Ramos (cell line): Measurements from ENCODE around the gene MYH7.
"Not testable (repeated sequence)": the region's sequence is repeated elsewhere in the genome, so short reads cannot be mapped to it uniquely, and the experiment has no call there.

ENCODE experiments used
- in situ Hi-C: fragments of 300-500 bp; cut with MboI; formaldehyde crosslinking; loops from one replicate; pipeline ENCODE4 v1.14.3; 2022; ENCODE audit warnings: low sequenced_read_pairs; ENCODE audit not compliant: unreplicated experiment

The MYH7 gene

GRCh38 chr14:23409966-23410635 is 25.4 kb downstream of the MYH7 start:
- in situ Hi-C loops, result no loop called here

- in situ Hi-C loops, result no loop called here
Measured at GRCh38 chr14:23409475-23409874, 26.0 kb downstream of the MYH7 start.

DNA sequence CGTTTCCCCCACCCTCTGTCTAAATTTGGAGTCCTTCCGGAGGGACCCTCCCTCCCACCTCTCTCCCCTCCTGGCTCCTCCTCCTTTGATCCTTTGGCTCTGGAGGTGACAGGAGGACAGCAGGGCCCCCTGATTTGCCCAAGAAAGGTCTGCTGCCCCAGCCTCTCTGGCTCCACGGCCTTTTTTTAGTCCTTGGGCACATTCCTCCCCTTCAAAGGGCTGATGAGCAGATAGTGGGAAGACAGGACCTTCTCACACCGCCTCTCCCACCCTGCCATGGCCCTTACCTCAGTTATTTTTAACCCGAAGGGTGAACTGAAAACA is 27.2 kb downstream of the MYH7 start:
- in situ Hi-C loops, result no loop called here

DNA sequence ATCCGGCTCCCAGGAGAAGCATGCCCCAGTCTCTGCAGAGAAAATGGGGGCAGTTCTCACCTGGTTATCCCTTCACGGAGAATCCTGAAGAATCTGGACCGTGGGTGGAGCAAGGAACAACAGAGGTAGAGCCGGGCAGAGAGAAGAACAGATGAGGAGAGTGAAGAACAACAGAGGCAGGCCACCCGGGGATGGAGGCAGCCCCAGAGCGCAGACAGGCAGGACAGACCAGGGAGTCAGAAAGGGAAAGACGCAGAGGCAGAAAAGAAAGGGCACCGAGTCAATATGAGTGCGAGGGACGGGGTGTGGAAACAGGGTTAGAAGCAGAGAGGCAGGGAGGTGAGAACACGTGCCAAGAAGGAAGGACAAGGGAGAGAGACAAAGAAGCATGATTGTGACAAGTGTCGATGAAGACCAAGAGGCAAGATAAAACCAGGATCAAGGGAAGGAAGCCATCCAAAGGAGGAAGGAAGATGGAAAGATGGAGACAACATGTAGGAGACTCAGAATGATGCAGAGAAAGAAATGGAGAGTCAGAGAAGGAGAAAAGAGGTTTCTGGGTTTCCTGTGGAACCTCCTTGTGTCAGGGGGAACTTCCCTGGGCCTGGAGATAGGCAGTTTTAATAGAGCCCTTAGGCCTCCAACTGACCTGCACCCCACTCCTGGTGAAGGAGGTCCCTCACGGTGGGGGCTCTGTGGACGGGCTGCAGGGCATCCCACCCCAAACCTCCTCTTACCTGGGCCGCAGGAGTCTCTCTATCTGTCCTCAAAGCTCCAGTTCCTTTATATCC is 27.7 kb downstream of the MYH7 start, which contains the start of gene MYH6:
Gene MYH6 (minus strand): TSS at position 758 of the 791 bp plus-strand sequence. CDS start 1,050 bp downstream, outside the sequence.
- in situ Hi-C loops, result no loop called here

DNA sequence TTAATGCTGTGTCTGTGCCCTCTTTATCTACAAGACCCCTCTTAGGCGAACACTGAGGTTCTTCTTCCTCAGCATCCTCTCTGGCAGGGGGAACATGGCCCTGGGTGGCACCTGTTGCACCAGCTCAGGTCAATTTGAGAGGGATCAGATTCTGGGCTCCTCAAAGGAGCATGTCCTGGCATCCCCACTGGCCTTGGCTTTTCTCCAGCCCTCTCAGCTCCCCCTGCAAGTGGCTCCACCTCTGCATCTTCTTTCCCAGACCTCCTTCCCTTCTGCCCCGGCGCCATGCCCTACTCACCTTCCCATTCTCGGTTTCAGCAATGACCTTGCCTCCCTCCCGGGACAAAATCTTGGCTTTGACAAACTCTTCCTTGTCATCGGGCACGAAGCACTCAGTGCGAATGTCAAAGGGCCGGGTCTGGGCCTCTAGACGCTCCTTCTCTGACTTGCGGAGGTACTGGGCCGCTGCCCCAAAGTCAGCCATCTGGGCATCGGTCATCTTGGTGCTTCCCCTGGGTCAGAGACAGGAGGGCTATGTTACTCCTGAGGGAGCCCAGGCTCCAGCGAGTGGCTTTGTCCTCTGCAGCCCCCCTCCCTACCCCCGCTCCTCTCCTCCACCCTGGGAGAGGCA is 28.6 kb downstream of the MYH7 start:
- in situ Hi-C loops, result no loop called here

DNA sequence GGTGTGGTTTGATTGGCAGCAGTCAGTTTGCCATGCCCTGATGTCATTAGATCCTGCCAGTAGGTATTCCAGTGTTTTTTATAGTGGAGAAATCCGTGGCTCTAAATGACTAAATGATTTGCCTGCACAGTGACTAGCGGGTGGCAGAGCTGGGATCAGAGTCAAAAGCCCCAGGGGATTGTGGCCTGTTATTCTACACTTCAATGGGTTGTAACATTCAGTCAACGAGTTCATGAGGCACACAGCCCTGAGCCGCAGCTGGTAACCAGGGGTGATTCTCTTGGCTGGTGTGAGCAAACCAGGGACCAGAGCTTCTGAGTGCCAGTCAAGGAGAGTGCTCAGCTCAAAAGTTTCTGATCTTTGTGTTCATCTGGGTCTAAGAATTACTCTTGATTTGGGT is 29.2 kb downstream of the MYH7 start:
- in situ Hi-C loops, result no loop called here

GRCh38 chr14:23405516-23406025 is 29.9 kb downstream of the MYH7 start:
- in situ Hi-C loops, result no loop called here

- in situ Hi-C loops, result no loop called here
Measured at GRCh38 chr14:23405096-23405495, 30.4 kb downstream of the MYH7 start.

- in situ Hi-C loops, result no loop called here
Measured at GRCh38 chr14:23404331-23404900, 31.0 kb downstream of the MYH7 start.

DNA sequence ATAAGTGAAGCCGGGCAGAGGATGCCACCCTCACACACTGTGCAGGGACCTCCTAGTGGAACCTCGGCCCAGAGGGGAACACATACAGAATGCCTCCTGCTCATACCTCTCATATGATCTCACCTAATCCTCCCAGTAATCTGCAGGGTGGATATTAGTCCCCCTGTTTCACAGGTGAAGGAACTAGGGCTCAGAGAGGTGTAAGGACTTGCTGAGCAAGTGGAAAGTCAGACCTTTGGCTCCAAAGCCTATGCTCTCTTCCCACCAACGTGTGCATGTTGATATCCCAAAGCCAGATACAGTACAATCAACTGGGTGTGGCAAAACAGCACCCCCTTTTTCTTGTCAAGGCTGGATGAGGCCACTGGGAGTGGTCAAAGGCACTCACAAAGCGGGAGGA is 31.6 kb downstream of the MYH7 start:
- in situ Hi-C loops, result no loop called here

DNA sequence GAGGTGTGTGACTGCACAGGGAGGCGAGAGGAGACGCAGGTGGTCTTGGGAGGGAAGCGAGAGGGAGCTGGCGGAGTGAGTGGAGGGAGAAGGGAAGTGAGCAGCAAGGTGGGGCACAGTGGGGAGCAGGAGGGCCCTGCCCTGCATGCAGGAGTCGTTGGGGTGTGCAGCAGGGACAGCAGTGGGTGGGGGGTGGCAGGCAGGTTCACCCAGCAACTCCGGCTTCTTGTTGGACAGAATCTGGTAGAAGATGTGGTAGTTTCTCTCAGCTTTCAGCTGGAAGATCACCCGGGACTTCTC is 32.4 kb downstream of the MYH7 start:
- in situ Hi-C loops, result no loop called here

- in situ Hi-C loops, result no loop called here
Measured at GRCh38 chr14:23402296-23403138, 32.9 kb downstream of the MYH7 start.

DNA sequence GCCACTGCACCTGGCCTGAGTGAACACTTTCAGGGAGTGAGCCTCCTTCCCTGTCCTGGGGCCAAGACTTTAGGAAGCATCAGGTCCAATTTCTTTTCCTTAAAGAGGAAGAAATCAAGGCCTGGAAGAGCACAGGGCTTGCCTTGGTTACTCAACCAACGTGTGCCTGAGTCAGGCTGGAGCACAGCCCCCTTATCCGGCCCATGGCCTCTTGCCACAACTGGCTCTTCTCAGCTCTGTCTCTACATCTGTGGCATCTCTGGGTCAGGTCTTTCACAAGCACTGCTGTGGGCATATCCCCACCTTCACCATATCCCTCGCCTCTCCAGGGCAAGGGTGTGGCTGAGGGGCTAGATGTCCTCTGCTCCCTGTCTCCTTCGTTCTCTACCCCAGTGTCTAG is 34.2 kb downstream of the MYH7 start:
- in situ Hi-C loops, result no loop called here

- in situ Hi-C loops, result not testable (repeated sequence)
Measured at GRCh38 chr14:23400496-23401149, 34.8 kb downstream of the MYH7 start.

GRCh38 chr14:23399591-23399990 is 35.9 kb downstream of the MYH7 start:
- in situ Hi-C loops, result loop anchor here (25.0 kb wide), 1 partner anchor 712 kb away; no protein-coding TSS in a partner anchor

GRCh38 chr14:23399136-23399535 is 36.3 kb downstream of the MYH7 start:
- in situ Hi-C loops, result loop anchor here (25.0 kb wide), 1 partner anchor 712 kb away; no protein-coding TSS in a partner anchor

DNA sequence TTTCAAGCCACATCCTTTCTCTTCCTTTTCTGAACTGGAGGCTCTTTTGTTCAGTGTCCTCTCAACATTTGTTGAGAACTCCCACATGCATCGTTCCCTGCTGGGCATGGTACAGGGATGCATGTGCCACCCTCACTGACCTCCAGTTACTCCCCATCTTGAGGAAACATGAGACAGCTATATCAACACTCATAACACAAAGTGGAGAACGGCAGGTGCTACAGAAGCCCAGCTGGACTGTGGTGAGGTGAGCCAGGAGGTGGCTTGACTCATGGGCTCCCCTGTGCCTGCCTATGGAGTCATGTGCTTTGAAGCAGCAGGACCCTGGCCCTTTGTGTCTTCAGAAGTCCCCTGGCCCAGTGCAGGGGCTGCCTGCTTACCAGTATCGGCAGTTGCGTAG is 37.1 kb downstream of the MYH7 start:
- in situ Hi-C loops, result loop anchor here (25.0 kb wide), 1 partner anchor 711 kb away; no protein-coding TSS in a partner anchor

GRCh38 chr14:23396781-23397407 is 38.6 kb downstream of the MYH7 start:
- in situ Hi-C loops, result loop anchor here (25.0 kb wide), 1 partner anchor 710 kb away; no protein-coding TSS in a partner anchor

DNA sequence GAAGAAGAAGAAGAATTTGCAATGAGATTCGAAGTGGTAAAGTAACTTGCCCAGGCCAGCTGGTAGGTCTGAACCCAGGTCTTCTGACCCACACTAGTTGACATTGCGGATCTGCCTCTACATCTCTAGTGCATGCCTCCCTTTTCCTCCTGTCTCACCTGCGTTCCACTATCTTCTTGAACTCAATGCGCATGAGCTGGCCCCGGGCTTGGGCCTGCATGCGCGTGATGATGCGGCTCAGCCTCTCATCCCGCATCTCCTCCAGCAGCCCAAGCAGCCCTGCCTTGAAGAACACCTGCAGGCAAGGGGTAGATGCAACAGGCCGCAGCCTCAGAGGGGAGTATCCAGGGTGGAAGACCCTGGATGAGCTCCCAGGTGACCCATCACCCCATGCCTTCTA is 39.3 kb downstream of the MYH7 start:
- in situ Hi-C loops, result loop anchor here (25.0 kb wide), 1 partner anchor 709 kb away; no protein-coding TSS in a partner anchor
